ENCODE results near the gene MFGE8. TPM values are rescaled to one million over a fixed set of nuclear protein-coding genes. Genes with fewer than 3 reads are reported as not detected.

MFGE8 gene
- total RNA-seq, 1 experiment from 2014 or later = 33.5 TPM

DNA sequence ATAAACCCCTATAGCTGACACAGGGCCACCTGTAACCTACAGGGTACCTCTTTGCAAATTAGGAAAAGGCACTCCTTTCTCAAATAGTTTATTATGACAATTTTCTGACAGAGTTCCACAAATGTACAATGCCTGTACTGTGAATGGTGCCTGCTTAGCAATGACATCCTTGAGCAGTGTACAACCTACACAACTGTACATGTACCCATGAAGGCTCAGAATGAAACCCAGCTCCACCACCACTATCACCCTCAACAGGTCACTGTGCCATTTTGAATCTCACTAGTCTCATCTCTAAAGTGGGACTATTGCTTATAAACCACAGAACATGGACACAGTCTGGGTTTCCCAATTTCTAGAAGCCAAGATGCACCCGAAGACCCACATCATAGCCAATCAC lies 7.0 kb downstream of the MFGE8 start:
- Histone ChIP-seq H3K36me3 (peaks cover 6% of the 10 kb centered on the region), H3K27me3 (no peaks in the 10 kb centered on the region), H3K9me3 (no peaks in the 10 kb centered on the region), H3K4me3 (no peak overlapping the region)
- no peak for DNase-seq

DNA sequence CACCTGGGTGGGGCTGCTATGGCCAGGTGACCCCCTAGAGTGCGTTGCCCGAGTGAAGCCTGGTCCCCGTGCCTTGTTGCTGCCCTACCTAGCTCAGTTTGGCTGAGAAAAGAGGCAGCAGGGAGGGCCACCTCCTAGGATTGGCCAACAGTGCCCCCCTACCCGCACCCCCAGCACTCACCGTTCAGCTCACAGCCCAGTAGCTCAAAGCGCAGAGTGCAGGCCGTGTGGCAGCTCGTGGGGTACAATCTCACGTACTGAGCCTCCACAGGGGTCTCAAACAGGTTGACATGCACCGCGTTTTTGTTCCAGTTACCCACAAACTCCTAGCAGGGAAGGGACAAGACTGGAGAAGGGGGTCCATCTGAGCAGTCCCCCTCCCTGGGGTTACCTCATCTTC lies 7.6 kb downstream of the MFGE8 start:
- no peaks in the 10 kb centered on the region for H3K27me3 ChIP-seq
- H3K9me3 ChIP-seq = no peaks in the 10 kb centered on the region
- no peak for DNase-seq
- H3K36me3 ChIP-seq = peaks cover 6% of the 10 kb centered on the region
- H3K4me3 ChIP-seq = no peak overlapping the region

DNA sequence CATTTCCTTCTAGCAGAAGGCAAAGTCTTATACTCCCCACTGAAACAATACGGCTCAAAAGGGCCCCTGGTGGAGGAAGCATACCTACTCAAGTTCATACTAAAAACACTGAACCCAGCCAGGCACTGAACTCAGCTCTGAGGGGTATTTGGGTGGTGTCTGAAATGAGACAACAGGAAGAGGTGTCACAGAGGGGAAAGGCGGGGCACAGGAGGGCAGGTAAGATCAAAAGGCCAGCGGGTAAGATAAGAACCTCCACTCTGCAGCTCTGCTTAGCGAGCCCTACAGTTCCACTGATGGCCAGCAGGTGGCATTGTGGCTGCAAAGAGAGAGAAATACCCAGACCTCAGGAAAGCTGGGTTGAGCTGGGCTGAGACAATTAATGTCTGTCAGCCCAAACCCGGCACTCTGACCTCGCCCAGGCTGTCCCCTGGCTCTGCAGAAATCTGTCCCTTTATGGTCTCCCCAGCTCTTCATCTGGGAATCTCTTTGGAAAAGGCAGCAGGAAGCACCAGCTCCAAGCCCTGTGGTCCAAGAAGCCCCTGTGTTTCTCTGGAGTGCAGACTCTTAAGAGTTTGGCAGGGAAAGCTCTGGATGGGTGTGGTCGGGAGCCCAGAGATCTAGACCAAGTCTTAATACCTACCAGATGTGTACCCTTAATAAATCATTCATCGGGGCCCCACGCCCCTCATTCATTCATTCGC lies 8.4 kb downstream of the MFGE8 start:
- Histone ChIP-seq H3K36me3 (peaks cover 4% of the 10 kb centered on the region), H3K4me3 (no peak overlapping the region)
- peak; percentile 55 for DNase-seq

DNA sequence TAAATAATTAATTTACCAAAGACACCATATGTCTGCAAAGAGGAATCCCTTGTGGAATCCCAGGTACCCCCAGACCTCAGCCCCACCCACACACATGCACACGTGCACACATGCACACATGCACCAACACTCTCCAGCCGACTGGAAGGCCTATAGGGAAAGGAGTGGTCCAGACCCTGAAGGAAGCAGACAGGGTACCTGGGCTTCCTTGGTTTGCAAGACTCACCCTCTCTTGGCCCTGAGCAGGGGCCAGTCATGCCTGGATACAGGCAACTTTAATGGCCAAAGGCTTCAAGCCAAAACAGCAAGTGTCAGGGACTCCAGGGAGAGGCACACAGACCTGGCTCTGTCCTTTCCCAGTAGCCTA lies 8.9 kb downstream of the MFGE8 start:
- no peaks in the 10 kb centered on the region for H3K27me3 ChIP-seq
- H3K4me3 ChIP-seq = no peak overlapping the region
- DNase-seq = no peak
- no peaks in the 10 kb centered on the region for H3K36me3 ChIP-seq
- no peaks in the 10 kb centered on the region for H3K9me3 ChIP-seq

More for the DNA sequence above, 8.4 kb downstream of the MFGE8 start:
- Histone ChIP-seq H3K27me3 (no peaks in the 10 kb centered on the region), H3K9me3 (no peaks in the 10 kb centered on the region)

DNA sequence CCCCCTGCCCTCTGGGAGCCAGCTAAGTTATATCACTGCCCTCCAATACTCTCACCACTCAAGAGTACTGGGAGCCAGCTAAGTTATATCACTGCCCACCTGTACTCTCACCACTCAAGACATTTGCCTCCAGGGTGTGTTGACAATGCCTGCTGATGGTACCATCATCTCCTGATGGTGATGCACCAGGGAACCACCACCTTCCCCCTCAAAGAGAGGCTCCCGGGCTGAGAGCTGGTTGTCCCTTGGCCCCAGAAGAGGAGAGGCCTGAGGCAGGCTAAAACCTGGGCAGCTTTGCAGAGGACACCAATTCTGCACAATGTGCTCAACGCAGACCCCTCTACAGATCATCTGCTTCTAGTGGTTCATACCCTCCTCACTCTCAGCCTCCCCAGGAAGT lies 10.3 kb downstream of the MFGE8 start:
- Histone ChIP-seq H3K9me3 (no peaks in the 10 kb centered on the region), H3K27me3 (no peaks in the 10 kb centered on the region), H3K4me3 (no peak overlapping the region), H3K36me3 (no peaks in the 10 kb centered on the region)
- DNase-seq = no peak

DNA sequence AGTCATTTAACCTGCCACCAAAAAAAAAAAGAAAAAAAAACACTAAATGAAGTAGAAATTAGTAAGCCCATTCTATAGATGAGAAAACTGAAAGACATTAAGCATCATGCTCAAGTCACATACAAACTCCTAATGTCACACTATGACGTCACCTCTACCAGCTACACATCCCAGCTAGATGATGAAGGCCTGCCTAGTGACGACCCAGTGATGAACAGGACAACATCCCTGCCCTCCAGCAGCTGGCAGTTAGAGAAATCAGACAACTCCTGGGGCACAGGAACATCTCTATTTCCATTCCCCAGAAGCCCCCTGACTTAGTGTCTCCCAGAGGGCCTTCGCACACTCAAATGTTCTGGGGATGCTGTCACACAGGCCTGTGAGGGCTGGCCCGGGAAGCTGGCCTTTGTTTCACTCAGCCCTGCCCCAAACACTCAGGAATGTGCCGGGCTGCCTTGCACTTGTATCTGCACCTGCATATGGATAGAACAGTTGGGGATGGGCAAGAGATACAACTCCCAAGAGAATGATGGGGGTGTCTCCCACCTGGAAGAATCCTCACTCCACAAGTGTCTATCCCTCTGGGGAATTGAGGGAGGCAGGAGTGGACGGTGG lies 10.9 kb downstream of the MFGE8 start:
- H3K36me3 ChIP-seq = no peaks in the 10 kb centered on the region
- DNase-seq = no peak
- H3K9me3 ChIP-seq = no peaks in the 10 kb centered on the region
- no peak overlapping the region for H3K4me3 ChIP-seq
- H3K27me3 ChIP-seq = no peaks in the 10 kb centered on the region

DNA sequence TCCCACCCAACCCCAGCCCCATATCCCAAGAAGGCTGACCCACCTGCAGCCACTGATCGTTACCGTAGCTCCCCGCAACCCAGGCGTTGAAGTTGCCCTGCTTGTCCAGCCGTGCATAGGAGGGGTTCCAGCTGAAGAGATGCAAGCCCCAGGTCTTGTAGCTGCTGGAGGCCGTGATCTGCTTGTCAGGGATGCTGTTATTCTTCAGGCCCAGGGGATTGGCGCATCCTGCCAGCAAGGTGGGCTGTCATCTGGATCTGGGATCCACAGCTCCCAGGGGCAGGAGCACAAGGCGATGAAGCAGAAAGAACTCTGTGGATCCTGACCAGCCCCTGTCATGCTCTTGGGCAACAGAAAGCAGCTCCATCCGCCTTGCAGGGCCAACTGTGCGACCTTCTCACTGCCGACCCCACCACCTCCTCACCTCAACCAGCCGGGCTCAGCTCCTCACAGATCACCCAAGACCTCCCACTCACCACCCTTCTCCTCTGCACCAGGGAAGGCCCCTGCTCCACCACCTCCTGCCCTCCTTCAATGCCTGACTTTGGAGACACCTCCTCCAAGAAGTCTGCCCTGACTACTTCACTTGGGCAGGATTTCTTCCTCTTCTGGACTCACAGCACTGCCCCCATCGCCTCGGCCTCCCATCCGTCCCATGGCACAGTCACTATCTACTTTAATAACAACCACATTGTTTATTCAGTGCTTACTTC lies 11.5 kb downstream of the MFGE8 start:
- Histone ChIP-seq H3K27me3 (no peaks in the 10 kb centered on the region), H3K4me3 (no peak overlapping the region), H3K9me3 (no peaks in the 10 kb centered on the region), H3K36me3 (no peaks in the 10 kb centered on the region; the same call in 1 of the 2 replicates)
- DNase-seq = no peak

DNA sequence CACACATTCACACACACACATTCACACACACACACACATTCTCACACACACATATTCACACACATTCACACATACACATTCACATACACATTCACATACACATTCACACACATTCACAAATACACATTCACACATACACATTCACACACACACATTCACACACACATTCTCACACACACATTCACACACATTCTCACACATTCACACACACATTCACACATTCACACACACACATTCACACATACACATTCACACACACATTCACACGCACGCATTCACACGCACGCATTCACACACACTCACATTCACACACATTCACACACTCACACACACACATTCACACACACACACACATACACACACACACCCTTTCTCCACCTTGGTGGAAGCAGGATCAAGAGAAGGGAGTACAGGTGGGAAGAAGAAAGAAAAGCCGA lies 12.2 kb downstream of the MFGE8 start:
- H3K4me3 ChIP-seq = no peak overlapping the region
- no peaks in the 10 kb centered on the region for H3K27me3 ChIP-seq
- H3K36me3 ChIP-seq = no peaks in the 10 kb centered on the region; the same call in 1 of the 2 replicates
- DNase-seq = no peak
- H3K9me3 ChIP-seq = no peaks in the 10 kb centered on the region

DNA sequence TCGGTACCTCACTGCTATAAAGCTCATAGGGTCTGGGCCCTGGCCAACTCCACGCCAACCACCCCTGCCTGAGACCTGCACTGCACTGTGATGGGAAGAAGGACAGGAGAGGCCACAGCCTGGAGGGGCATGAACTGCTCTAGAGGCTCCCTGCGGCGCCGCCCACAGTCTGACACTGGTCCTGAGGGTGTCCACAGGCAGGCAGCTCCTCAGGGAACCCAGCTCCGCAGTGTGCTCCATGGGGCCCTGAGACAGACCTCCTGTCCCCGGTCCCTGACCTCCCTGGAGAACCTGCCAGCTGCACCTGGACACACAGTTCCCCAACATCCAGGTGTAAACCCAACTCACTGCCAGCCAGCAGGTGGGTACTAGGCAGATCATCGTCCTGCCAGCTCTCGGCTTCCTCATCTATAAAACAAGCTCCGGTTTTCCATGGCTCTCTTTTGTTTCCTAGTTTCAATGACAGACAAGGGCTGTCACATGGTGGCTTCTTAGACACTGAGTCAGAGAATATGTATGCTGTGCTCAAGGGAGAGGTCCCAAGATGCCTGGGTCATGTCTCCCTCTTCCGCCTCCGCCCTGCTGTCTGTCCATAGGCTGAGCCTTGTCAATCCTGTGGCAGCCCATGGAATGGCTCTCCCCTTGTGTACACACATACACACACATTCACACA lies 12.7 kb downstream of the MFGE8 start:
- no peaks in the 10 kb centered on the region for H3K27me3 ChIP-seq
- no peak for DNase-seq
- H3K4me3 ChIP-seq = no peak overlapping the region
- no peaks in the 10 kb centered on the region for H3K9me3 ChIP-seq
- no peaks in the 10 kb centered on the region; the same call in 1 of the 2 replicates for H3K36me3 ChIP-seq

DNA sequence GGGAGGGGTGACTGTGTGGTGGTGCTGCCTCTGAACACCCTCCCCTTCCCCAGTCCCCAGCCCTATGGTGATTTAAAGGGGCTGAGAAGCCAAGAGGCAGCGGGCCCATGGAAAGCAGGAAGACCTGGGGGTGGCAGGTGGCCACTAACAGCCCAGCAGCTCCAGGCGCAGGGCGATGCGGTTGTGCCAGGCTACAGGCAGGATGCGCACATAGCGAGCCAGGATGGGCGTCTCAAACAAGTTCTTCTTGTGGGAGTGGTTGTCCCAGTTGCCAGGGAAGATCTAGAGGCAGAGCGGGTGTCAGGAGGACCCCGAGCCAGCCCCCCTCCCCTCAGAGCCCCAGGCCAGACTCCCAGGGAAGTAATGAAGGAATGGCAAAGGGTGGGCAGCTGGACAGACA lies 13.9 kb downstream of the MFGE8 start:
- H3K4me3 ChIP-seq = no peak overlapping the region
- 0 out of 2 replicates have a peak, but pooled peaks cover 4% of the 10 kb centered on the region for H3K27me3 ChIP-seq
- H3K36me3 ChIP-seq = no peaks in the 10 kb centered on the region; the same call in 1 of the 2 replicates
- H3K9me3 ChIP-seq = no peaks in the 10 kb centered on the region
- DNase-seq = no peak

DNA sequence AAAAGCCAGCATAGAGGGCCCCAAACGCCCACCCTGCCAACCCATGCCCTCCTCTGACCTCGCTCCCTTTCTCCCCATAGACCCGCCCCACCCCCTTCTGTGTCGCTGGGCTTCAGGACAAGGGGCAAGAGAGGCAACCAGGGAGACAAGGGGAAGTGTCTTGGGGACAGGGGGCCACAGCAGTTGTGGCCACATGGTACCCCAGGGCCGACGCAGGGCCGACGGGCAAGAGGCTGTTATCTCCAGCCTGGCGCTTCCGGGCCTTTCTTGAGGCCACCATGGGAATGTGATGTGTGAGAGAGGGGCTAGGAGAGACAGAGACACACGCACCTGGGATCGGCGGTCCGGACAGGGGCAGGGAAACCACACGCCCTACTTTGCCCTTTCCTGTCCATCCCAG lies 14.4 kb downstream of the MFGE8 start:
- Histone ChIP-seq H3K4me3 (no peak overlapping the region), H3K27me3 (0 out of 2 replicates have a peak, but pooled peaks cover 4% of the 10 kb centered on the region), H3K36me3 (no peaks in the 10 kb centered on the region; the same call in 1 of the 2 replicates), H3K9me3 (no peaks in the 10 kb centered on the region)
- no peak for DNase-seq

DNA sequence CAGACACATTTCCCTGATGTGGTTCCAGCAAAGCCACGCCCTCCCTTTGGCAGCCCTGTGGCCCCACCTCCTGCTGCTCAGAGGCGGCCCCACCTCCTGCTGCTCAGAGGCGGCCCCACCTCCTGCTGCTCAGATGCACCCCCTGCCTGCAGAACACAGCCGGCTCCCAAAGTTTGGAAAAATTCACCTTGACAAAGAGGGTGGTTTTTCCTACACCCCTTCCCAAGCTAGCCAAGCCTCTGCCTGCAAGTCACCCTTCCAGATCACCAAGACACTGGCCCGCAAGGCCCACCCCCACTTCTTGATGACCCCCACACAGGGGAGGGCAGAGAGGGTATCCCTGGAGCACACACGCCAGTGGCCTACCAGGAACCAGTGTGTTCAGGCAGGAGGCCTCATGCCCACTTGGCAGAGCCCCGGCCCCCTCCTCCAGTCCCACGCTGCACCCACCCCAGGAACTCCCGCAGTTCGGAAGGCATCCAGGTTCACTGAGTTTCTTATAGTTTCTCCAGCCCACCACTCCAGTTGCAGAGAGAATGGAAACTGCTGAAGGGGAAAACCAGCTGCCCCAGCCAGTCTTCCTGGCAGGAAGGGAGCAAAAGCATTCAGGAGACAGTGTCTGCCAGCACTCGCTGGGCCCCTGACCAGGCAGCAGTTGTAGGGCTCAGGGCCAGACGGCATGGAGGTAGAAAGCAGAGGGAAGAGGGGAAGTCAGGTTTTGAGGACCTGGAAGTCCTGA lies 15.6 kb downstream of the MFGE8 start:
- H3K4me3 ChIP-seq = no peak overlapping the region
- H3K27me3 ChIP-seq = 0 out of 2 replicates have a peak, but pooled peaks cover 4% of the 10 kb centered on the region
- H3K36me3 ChIP-seq = no peaks in the 10 kb centered on the region; the same call in 1 of the 2 replicates
- peak; percentile 89 for DNase-seq
- no peaks in the 10 kb centered on the region for H3K9me3 ChIP-seq

DNA sequence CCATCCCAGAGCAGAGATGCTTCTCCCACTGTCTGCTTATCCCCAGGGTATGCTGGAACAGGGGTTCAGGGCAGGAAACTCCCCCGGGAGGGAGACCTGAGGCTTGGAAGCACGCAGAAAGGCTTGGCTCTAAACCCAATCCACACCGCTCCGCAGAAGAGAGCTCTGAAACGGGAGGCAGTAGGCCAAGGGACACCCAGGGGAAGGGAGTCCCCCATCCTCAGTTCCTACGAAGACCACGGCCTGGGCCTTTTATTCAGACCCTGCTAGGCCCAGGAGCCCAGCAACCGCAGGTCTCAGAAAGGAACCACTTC lies 16.1 kb downstream of the MFGE8 start:
- no peak for DNase-seq
- Histone ChIP-seq H3K4me3 (no peak overlapping the region), H3K36me3 (no peaks in the 10 kb centered on the region; the same call in 1 of the 2 replicates), H3K27me3 (0 out of 2 replicates have a peak, but pooled peaks cover 4% of the 10 kb centered on the region), H3K9me3 (no peaks in the 10 kb centered on the region)

DNA sequence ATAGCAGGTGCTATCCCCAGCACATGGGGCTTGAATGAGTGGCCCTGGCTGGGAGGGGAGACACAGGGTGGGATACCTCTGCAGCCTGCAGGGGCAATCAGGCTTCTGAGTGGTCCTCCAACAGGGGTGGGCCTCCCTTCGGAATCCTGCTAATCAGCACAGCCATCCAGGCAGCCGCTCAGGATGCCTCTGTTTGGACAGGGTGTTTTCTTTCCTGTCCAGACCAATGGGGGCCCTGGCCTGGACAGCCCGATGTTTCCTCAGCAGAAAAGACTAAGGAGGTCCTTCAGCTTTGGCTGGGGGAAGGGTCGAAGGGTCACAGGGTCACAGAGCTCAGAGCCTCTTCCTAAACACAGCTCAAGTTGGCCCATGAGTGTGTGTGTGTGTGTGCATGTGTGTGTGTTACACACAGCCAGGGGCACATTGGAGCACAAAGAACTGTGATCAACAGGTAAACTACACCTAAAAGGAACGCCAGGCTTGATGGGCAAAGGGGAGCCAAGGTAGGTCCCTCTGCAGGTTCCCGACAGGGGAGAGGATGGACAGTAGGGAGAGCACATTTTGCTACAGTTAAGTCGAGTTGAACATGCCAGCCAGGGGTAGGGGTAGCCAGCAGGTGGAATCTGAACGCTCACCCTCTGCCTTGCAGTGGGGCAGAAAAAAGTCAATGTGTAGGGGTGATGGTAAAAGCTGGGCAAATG lies 16.7 kb downstream of the MFGE8 start:
- H3K9me3 ChIP-seq = no peaks in the 10 kb centered on the region
- H3K4me3 ChIP-seq = no peak overlapping the region
- H3K36me3 ChIP-seq = no peaks in the 10 kb centered on the region; the same call in 1 of the 2 replicates
- H3K27me3 ChIP-seq = 0 out of 2 replicates have a peak, but pooled peaks cover 4% of the 10 kb centered on the region
- no peak for DNase-seq

DNA sequence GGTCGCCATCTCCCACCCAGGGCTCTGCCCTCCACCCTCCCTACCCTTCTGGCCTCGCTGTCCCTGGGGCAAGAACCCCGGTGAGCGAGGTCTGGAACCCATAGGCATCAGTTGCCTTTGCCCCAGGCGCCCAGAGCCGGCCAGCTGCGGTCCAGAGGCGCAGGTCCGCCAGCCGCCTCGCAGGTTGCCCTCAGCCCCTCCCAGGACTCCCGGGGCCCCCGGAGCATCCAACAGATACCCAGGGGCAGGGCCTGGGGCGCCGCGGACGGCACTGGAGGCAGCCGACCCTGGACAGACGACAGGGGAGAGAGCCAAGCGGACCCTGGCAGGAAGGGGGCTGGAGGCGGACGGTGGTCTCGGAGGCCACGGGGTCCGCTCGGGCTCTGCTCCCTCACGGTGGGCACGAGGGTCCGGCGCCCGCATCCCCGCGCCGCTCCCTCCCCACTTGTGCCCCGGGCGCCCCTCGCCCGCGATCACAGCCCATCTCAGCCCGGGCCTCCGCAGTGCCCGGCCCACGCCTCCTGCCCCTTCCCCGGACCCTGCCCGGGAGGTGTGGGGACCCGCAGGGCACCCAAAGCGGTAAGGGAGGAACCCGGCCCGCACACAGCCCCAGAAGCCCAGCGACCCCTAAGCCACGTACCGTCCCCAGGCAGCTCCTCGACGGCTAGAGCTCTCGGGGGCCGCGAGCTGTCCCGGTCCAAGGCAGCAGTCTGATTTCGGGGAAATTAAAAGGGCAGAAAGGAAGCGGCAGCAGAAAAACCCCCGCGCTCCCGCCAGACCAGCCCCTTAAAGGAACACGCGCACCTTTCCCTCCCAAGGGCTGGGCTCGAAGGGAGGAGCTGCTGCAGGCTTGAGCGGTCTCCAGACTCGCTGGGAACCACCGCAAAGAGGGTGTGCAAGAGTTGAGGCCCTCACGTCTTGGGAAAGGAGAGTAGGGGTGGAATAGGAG lies 18.1 kb downstream of the MFGE8 start, which contains the start of gene HAPLN3:
TSS of gene HAPLN3 (minus strand) at position 726 of the 949 bp plus-strand sequence. CDS start 8,246 bp downstream, outside the sequence.
- Histone ChIP-seq H3K4me3 (peak within 1 kb of the TSS; percentile 42), H3K36me3 (no peaks in the 10 kb centered on the region; the same call in 1 of the 2 replicates), H3K9me3 (no peaks in the 10 kb centered on the region), H3K27me3 (0 out of 2 replicates have a peak, but pooled peaks cover 4% of the 10 kb centered on the region)
- no peak for DNase-seq
